ENCODE results near the gene NEUROD2.

Gene NEUROD2

DNA sequence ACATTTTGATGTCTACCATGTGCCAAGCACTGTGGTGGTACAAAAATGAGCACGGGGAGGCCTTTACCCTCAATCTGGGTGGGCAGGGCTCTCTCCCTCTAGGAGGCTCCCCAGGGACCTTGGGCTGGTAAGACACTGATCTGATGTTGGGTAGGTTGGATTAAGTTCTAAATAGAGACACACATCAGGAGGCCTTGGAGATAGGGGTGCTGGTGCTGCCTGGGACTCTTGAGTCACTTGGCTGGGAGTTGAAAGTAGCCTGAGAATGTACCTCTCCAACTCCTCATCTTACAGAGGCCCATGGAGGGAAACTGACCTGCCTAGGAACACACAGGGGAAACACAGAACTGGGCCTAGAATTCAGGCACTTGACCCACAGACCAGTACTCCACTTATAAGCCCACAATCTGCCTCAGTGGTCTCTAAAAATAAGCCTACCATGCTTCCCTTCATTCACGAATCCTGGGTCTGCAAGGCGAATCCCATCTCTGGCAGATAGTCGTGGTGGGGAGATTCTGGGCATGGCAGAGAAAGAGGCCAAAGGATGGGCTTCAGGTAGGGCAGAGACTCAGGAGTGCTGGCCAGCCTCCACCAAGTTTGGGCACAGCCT lies 1.8 kb upstream of the NEUROD2 start:
- Histone ChIP-seq H4K20me1 (ENCODE audit: control insufficient read depth, insufficient read depth, low read depth, low read length) (no peaks in the 10 kb centered on the region), H3K79me2 (ENCODE audit: control insufficient read depth, low read length) (no peaks in the 10 kb centered on the region), H3K9me2 (replicated peaks; ENCODE audit: control insufficient read depth, low read length) (no peaks in the 10 kb centered on the region), H3K9me3 (ENCODE audit: control insufficient read depth, insufficient read depth, low read length) (no peaks in the 10 kb centered on the region), H3K4me2 (ENCODE audit: low read length) (no peak overlapping the region), H3K36me3 (ENCODE audit: control insufficient read depth, low read length) (no peaks in the 10 kb centered on the region), H3K4me1 (ENCODE audit: control insufficient read depth, low read length) (peaks cover 10% of the 10 kb centered on the region), H3K27ac (ENCODE audit: low read depth, low read length) (no peak overlapping the region), H3F3A (ENCODE audit: control insufficient read depth, insufficient read depth) (no peaks in the 10 kb centered on the region), H3K27me3 (ENCODE audit: control insufficient read depth, low read length) (peaks cover 50% of the 10 kb centered on the region), H3K4me3 (ENCODE audit: low read length) (no peak overlapping the region)
- TF ChIP-seq, protein P1, sequence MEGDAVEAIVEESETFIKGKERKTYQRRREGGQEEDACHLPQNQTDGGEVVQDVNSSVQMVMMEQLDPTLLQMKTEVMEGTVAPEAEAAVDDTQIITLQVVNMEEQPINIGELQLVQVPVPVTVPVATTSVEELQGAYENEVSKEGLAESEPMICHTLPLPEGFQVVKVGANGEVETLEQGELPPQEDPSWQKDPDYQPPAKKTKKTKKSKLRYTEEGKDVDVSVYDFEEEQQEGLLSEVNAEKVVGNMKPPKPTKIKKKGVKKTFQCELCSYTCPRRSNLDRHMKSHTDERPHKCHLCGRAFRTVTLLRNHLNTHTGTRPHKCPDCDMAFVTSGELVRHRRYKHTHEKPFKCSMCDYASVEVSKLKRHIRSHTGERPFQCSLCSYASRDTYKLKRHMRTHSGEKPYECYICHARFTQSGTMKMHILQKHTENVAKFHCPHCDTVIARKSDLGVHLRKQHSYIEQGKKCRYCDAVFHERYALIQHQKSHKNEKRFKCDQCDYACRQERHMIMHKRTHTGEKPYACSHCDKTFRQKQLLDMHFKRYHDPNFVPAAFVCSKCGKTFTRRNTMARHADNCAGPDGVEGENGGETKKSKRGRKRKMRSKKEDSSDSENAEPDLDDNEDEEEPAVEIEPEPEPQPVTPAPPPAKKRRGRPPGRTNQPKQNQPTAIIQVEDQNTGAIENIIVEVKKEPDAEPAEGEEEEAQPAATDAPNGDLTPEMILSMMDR (IDR thresholded peaks at IDR 0.05; ENCODE audit: low read depth, low read length, poor library complexity, severe bottlenecking): no peak
- TF ChIP-seq EZH2phosphoT487 (IDR thresholded peaks at IDR 0.05; ENCODE audit: borderline replicate concordance, low read length): no peak

DNA sequence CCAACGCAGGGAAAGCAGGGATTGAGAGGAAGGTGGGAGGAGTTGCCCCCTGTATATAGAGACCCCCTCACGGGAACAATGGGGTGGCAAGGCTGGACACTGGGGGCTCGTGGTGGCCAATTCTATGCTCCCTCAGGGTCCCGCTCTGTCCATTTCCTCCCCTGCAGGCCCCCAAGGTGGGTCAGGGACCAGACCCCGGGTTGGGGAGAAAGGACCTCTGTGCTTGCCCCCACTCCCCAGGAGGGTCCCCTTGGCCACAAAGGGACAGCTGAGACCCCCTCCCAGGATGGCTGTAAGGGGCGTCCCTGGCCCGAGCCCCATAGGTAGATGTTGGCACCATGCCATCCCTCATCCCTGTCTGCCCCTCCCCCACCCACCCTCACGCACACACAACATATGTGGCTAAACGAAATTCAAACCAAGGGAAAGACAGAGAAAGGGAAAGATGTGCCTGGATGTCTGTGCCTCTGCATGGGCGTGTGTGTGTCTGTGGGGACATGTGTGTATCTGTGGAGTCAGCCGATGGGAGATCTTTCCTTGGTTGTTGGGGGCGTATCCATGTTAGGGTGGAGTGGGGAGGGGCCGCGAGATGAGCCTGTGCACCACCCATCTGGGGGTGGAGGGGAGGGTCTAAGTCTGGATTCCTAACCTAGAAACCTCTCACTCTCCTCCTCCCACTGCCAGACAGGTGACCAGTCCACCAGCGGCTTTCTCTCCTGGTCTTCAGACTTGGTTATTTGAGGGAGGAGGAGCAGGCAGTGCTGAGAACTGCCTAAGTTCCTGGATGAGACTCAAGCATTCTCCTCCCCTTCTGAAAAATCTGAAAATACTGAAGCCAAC lies 642 bp upstream of the NEUROD2 start:
- H3K27me3 ChIP-seq (ENCODE audit: control insufficient read depth, low read length): peaks cover 61% of the 10 kb centered on the region
- no peaks in the 10 kb centered on the region for H3K9me2 ChIP-seq (replicated peaks; ENCODE audit: control insufficient read depth, low read length)
- H3K36me3 ChIP-seq (ENCODE audit: control insufficient read depth, low read length): no peaks in the 10 kb centered on the region

DNA sequence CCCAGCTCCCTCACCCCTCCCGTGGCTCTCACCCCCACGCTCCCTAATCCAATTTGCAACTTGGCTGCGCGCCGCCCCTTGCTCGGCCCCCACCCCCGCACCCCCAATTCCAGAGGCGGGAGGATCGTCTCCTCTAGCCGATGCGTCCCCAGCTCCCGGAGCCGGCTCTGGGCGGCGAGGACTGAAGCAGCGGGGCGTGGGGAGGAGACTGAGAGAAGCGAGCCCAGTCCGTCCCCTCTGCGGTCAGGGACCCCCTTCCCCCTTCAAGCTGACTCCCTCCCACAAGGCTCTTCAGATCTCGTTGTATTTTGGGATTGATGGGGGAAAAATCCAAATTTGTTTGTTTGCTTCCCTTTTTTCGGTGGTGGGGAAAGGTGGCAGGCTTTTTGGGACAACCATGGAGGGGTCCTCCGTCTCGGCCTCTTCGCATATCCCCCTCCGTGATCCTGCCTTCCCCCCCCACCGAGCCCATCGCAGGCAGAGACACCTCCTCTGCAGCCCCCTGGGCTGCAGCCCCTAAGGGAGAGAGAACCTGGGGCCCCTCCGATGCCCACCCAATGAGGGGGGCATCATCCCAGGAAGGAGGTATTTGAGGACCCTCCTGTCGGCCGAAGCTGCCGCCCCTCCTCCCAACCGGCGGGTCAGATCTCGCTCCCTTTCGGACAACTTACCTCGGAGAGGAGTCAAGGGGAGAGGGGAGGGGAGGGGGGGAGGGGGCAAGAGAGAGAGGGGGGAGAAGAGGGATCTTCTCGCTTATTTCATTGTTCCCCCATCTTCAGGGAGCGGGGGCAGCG lies 466 bp downstream of the NEUROD2 start:
- no peak overlapping the region for H3K4me3 ChIP-seq (ENCODE audit: low read length)
- no peaks in the 10 kb centered on the region for H3K9me3 ChIP-seq (ENCODE audit: control insufficient read depth, insufficient read depth, low read length)

More for the DNA sequence above, 642 bp upstream of the NEUROD2 start:
- TF ChIP-seq EZH2phosphoT487 (IDR thresholded peaks at IDR 0.05; ENCODE audit: borderline replicate concordance, low read length): no peak
- TF ChIP-seq, protein P1 (IDR thresholded peaks at IDR 0.05; ENCODE audit: low read depth, low read length, poor library complexity, severe bottlenecking): no peak
- Histone ChIP-seq H3K4me2 (ENCODE audit: low read length) (no peak overlapping the region), H3K79me2 (ENCODE audit: control insufficient read depth, low read length) (no peaks in the 10 kb centered on the region), H3K27ac (ENCODE audit: low read depth, low read length) (no peak overlapping the region), H3K9me3 (ENCODE audit: control insufficient read depth, insufficient read depth, low read length) (no peaks in the 10 kb centered on the region), H3F3A (ENCODE audit: control insufficient read depth, insufficient read depth) (no peaks in the 10 kb centered on the region; the same call in 1 of the 2 replicates), H3K4me1 (ENCODE audit: control insufficient read depth, low read length) (peaks cover 19% of the 10 kb centered on the region), H3K4me3 (ENCODE audit: low read length) (no peak overlapping the region), H4K20me1 (ENCODE audit: control insufficient read depth, insufficient read depth, low read depth, low read length) (0 out of 2 replicates have a peak, but pooled peaks cover under 1% of the 10 kb centered on the region)

More for the DNA sequence above, 466 bp downstream of the NEUROD2 start:
- Histone ChIP-seq H3K79me2 (ENCODE audit: control insufficient read depth, low read length) (no peaks in the 10 kb centered on the region), H3K9me2 (replicated peaks; ENCODE audit: control insufficient read depth, low read length) (no peaks in the 10 kb centered on the region), H3K27ac (ENCODE audit: low read depth, low read length) (no peak overlapping the region), H3F3A (ENCODE audit: control insufficient read depth, insufficient read depth) (no peaks in the 10 kb centered on the region; the same call in 1 of the 2 replicates), H3K36me3 (ENCODE audit: control insufficient read depth, low read length) (no peaks in the 10 kb centered on the region), H3K27me3 (ENCODE audit: control insufficient read depth, low read length) (peaks cover 72% of the 10 kb centered on the region), H3K4me1 (ENCODE audit: control insufficient read depth, low read length) (peaks cover 19% of the 10 kb centered on the region), H3K4me2 (ENCODE audit: low read length) (no peak overlapping the region), H4K20me1 (ENCODE audit: control insufficient read depth, insufficient read depth, low read depth, low read length) (0 out of 2 replicates have a peak, but pooled peaks cover 2% of the 10 kb centered on the region)
- TF ChIP-seq, protein P1 (IDR thresholded peaks at IDR 0.05; ENCODE audit: low read depth, low read length, poor library complexity, severe bottlenecking): no peak
- peak; percentile 62 for TF ChIP-seq EZH2phosphoT487 (IDR thresholded peaks at IDR 0.05; ENCODE audit: borderline replicate concordance, low read length)

All from DOHH2 (cell line).